Gastroesophageal sphincter (tissue), 3 donors: ENCODE results near the gene MYH11.

ENCODE experiments used
- POLR2A ChIP-seq, 2 donors: fragments of 450-650 bp; IDR thresholded peaks; one replicate each; pipeline ENCODE4 v1.6.1; 2017; ENCODE audit warnings: antibody characterized with exemption in 2 of 2, mild to moderate bottlenecking in 2 of 2, moderate library complexity in 1 of 2
- POLR2AphosphoS5 ChIP-seq: sonication (generic); formaldehyde crosslinking; IDR thresholded peaks from one replicate; pipeline ENCODE4 v1.6.1; 2017; ENCODE audit warnings: antibody characterized with exemption
- TF ChIP-seq, protein P1 (sequence below), 4 experiments: fragments of 200-600 bp in 2 of 4; fragments of 450-650 bp in 2 of 4; sonication (generic) in 1 of 4; IDR thresholded peaks; one replicate each; pipeline ENCODE4 v1.5.1; 2017 to 2019; ENCODE audit warnings: antibody characterized with exemption in 4 of 4, mild to moderate bottlenecking in 2 of 4, moderate library complexity in 2 of 4

GRCh38 chr16:15900901-15901500, 44.2 kb upstream of the MYH11 start:
- TF ChIP-seq, protein P1, sequence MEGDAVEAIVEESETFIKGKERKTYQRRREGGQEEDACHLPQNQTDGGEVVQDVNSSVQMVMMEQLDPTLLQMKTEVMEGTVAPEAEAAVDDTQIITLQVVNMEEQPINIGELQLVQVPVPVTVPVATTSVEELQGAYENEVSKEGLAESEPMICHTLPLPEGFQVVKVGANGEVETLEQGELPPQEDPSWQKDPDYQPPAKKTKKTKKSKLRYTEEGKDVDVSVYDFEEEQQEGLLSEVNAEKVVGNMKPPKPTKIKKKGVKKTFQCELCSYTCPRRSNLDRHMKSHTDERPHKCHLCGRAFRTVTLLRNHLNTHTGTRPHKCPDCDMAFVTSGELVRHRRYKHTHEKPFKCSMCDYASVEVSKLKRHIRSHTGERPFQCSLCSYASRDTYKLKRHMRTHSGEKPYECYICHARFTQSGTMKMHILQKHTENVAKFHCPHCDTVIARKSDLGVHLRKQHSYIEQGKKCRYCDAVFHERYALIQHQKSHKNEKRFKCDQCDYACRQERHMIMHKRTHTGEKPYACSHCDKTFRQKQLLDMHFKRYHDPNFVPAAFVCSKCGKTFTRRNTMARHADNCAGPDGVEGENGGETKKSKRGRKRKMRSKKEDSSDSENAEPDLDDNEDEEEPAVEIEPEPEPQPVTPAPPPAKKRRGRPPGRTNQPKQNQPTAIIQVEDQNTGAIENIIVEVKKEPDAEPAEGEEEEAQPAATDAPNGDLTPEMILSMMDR (IDR thresholded peaks at IDR 0.05): no peak
- no peak for TF ChIP-seq POLR2A (IDR thresholded peaks at IDR 0.05)
- no peak for TF ChIP-seq POLR2AphosphoS5
